Measurements from ENCODE around the gene KCNMA1.

KCNMA1 gene

GRCh38 chr10:77633376-77633775 is 4.2 kb downstream of the KCNMA1 start:
- no peak for TF ChIP-seq CTCF (IDR thresholded peaks at IDR 0.05; ENCODE audit: control insufficient read depth, extremely low read depth, insufficient read depth)
- DNase-seq (ENCODE audit: low read depth), result no peak
- H3K4me3 ChIP-seq (ENCODE audit: low read depth, low read length), result no peak overlapping the region

GRCh38 chr10:77631241-77631640 is 6.4 kb downstream of the KCNMA1 start:
- H3K4me3 ChIP-seq (ENCODE audit: low read depth, low read length), result no peak overlapping the region
- TF ChIP-seq CTCF (IDR thresholded peaks at IDR 0.05; ENCODE audit: control insufficient read depth, extremely low read depth, insufficient read depth), result no peak
- DNase-seq (ENCODE audit: low read depth), result no peak

- no peak for DNase-seq (ENCODE audit: low read depth)
- H3K4me3 ChIP-seq (ENCODE audit: low read depth, low read length), result no peak overlapping the region
- TF ChIP-seq CTCF (IDR thresholded peaks at IDR 0.05; ENCODE audit: control insufficient read depth, extremely low read depth, insufficient read depth), result no peak
These were observed 7.1 kb downstream of the KCNMA1 start for GRCh38 chr10:77630507-77630848.

- no peak for DNase-seq (ENCODE audit: low read depth)
- no peak for TF ChIP-seq CTCF (IDR thresholded peaks at IDR 0.05; ENCODE audit: control insufficient read depth, extremely low read depth, insufficient read depth)
- no peak overlapping the region for H3K4me3 ChIP-seq (ENCODE audit: low read depth, low read length)
These were observed 7.7 kb downstream of the KCNMA1 start for GRCh38 chr10:77629775-77630506.

GRCh38 chr10:77628906-77629730 is 8.5 kb downstream of the KCNMA1 start:
- no peak for DNase-seq (ENCODE audit: low read depth)
- TF ChIP-seq CTCF (IDR thresholded peaks at IDR 0.05; ENCODE audit: control insufficient read depth, extremely low read depth, insufficient read depth), result no peak
- H3K4me3 ChIP-seq (ENCODE audit: low read depth, low read length), result no peak overlapping the region

GRCh38 chr10:77626266-77626935 is 11.2 kb downstream of the KCNMA1 start:
- no peak for TF ChIP-seq CTCF (IDR thresholded peaks at IDR 0.05; ENCODE audit: control insufficient read depth, extremely low read depth, insufficient read depth)
- no peak overlapping the region for H3K4me3 ChIP-seq (ENCODE audit: low read depth, low read length)
- DNase-seq (ENCODE audit: low read depth), result no peak

Data from LNCaP clone FGC (cell line).